ENCODE results near the gene SNRPA1. TPM values are rescaled to one million over a fixed set of nuclear protein-coding genes. Genes with fewer than 3 reads are reported as not detected.

Gene SNRPA1
- total and polyA plus RNA-seq, 12 donors: 23.8 to 51.4 (median 29.9) TPM

- no peaks in the 10 kb centered on the region for H3K9me3 ChIP-seq
- 84 to 90% methylated on average over 13 of the region's 13 CpGs for WGBS, 2 donors
- intact Hi-C loops (cut with DNase I): no loop called here
- H3K27me3 ChIP-seq: peaks cover 0 to 6% (median 0%) of the 10 kb centered on the region in 7 donors
- H3K4me3 ChIP-seq: no peak overlapping the region
- ATAC-seq: no peak
- no peak for TF ChIP-seq CTCF (IDR thresholded peaks at IDR 0.05)
- DNase-seq: no peak
- H3K27ac ChIP-seq: no peak overlapping the region
- peaks cover 0 to 11% (median 0%) of the 10 kb centered on the region in 9 donors for H3K4me1 ChIP-seq
- peaks cover 0 to 78% (median 0%) of the 10 kb centered on the region in 9 donors for H3K36me3 ChIP-seq
These were observed 29.6 kb upstream of the SNRPA1 start for GRCh38 chr15:101324524-101325177.

GRCh38 chr15:101323793-101324523, 28.9 kb upstream of the SNRPA1 start:
- Histone ChIP-seq H3K36me3 (peaks cover 0 to 74% (median 0%) of the 10 kb centered on the region in 9 donors), H3K27ac (no peak overlapping the region), H3K4me3 (no peak overlapping the region), H3K9me3 (no peaks in the 10 kb centered on the region), H3K27me3 (peaks cover 0 to 6% (median 0%) of the 10 kb centered on the region in 7 donors), H3K4me1 (peaks cover 0 to 11% (median 0%) of the 10 kb centered on the region in 9 donors)
- ATAC-seq (no peak), DNase-seq (no peak)
- intact Hi-C loops (cut with DNase I): no loop called here
- TF ChIP-seq CTCF (IDR thresholded peaks at IDR 0.05): no peak
- 90 to 94% methylated on average over 21 of the region's 21 CpGs for WGBS, 2 donors

- peaks cover 0 to 11% (median 0%) of the 10 kb centered on the region in 9 donors for H3K4me1 ChIP-seq
- H3K27ac ChIP-seq: no peak overlapping the region
- no peak for TF ChIP-seq CTCF (IDR thresholded peaks at IDR 0.05)
- peaks cover 0 to 71% (median 0%) of the 10 kb centered on the region in 9 donors for H3K36me3 ChIP-seq
- H3K9me3 ChIP-seq: no peaks in the 10 kb centered on the region
- DNase-seq (no peak), ATAC-seq (no peak)
- WGBS, 2 donors: 89 to 91% methylated on average over 17 of the region's 17 CpGs
- H3K27me3 ChIP-seq: peaks cover 0 to 6% (median 0%) of the 10 kb centered on the region in 7 donors
- intact Hi-C loops (cut with DNase I): no loop called here
- H3K4me3 ChIP-seq: no peak overlapping the region
These were observed 27.9 kb upstream of the SNRPA1 start for GRCh38 chr15:101322854-101323477.

GRCh38 chr15:101322016-101322695, 27.1 kb upstream of the SNRPA1 start:
- H3K27me3 ChIP-seq: peaks cover 0 to 4% (median 0%) of the 10 kb centered on the region in 7 donors
- H3K4me3 ChIP-seq: no peak overlapping the region
- 91 to 93% methylated on average over 21 of the region's 21 CpGs for WGBS, 2 donors
- ATAC-seq (no peak), DNase-seq (no peak)
- H3K36me3 ChIP-seq: peaks cover 0 to 72% (median 0%) of the 10 kb centered on the region in 9 donors
- no peaks in the 10 kb centered on the region for H3K9me3 ChIP-seq
- H3K27ac ChIP-seq: no peak overlapping the region
- H3K4me1 ChIP-seq: peaks cover 0 to 11% (median 0%) of the 10 kb centered on the region in 9 donors
- intact Hi-C loops (cut with DNase I): no loop called here
- no peak for TF ChIP-seq CTCF (IDR thresholded peaks at IDR 0.05)
